ENCODE data around the gene F5. TPM values are rescaled to one million over a fixed set of nuclear protein-coding genes. Genes with fewer than 3 reads are reported as not detected.

F5 gene
- total and polyA plus RNA-seq, 2 of the 13 experiments (the other 11 are each of a cell fraction or from before 2014, with no cell fraction given): 38.3 to 64.0 TPM

DNA sequence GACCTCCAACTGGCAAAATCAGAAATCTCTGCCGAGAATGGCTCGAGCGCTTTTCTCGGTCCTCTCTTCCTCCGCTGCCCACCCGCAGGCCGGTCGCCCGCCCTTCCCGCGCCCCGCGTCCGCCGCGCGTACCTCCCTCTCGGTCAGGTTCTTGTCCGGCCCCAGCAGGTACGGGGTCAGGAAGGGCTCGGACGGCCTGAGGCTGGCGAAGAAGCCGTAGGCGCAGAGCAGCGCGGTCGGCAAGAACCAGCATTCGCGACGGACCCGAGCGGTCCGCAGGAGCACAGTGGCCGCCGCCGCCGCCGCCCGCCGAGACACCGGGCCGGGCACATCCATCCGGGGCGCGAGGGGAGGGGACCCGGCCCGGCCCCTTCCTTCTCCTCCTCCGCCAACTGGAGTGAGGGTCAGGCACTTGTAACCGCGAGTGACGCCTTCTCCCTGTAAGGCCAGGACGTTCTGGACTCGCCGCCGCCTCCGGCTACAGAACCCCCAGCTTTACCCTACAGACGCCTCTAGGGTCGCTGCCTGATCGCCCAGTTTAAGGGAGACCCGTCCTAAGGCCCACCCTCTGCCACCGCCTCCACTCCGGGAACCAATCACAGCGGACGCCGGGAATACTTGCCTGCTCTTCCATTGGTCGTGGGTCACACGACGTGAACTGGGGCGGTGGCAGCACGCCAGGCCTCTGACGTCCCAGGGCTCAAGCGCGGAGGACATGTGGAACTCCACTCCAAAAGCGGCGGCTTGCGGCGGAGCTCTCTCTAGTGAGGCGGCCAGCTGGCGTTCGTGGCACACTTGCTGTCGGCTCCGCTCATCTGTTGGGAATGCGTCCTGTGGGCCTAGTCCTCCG lies 100.6 kb downstream of the F5 start, which contains the start of gene SLC19A2 (continued):
- TF ChIP-seq ZNF841 (CRISPR knock-in tag; IDR thresholded peaks at IDR 0.05; ENCODE audit: borderline replicate concordance) (0 out of 2 replicates have a peak, but pooled peaks have one; percentile 50), RBM22 (optimal IDR thresholded peaks at IDR 0.05; ENCODE audit: low read length) (peak; percentile 71), SETDB1 (CRISPR knock-in tag; IDR thresholded peaks at IDR 0.05; ENCODE audit: borderline replicate concordance) (no peak), DZIP1 (CRISPR knock-in tag; IDR thresholded peaks at IDR 0.05) (0 out of 2 replicates have a peak, but pooled peaks have one; percentile 46), HNF4G (IDR thresholded peaks at IDR 0.05; ENCODE audit: borderline replicate concordance, low read depth, low read length) (0 out of 2 replicates have a peak, but pooled peaks have one; percentile 7), HNF4G (CRISPR knock-in tag; IDR thresholded peaks at IDR 0.05; ENCODE audit: borderline replicate concordance, low read depth) (no peak), ZNF883 (CRISPR knock-in tag; IDR thresholded peaks at IDR 0.05; ENCODE audit: not compliant biosample characterization) (no peak), CHD4 (IDR thresholded peaks at IDR 0.05; ENCODE audit: borderline replicate concordance, low read length) (no peak), CAMTA2 (CRISPR knock-in tag; IDR thresholded peaks at IDR 0.05; ENCODE audit: borderline replicate concordance) (peak; percentile 91; the same call in 1 of the 2 replicates), MED8 (CRISPR knock-in tag; IDR thresholded peaks at IDR 0.05; ENCODE audit: insufficient replicate concordance) (peak; percentile 60), GABPB1 (CRISPR knock-in tag; IDR thresholded peaks at IDR 0.05) (peak; percentile 68), DR1 (CRISPR knock-in tag; IDR thresholded peaks at IDR 0.05) (peak; percentile 99), ZNF20 (CRISPR knock-in tag; IDR thresholded peaks at IDR 0.05) (0 out of 2 replicates have a peak, but pooled peaks have one; percentile 64), ZNF317 (CRISPR knock-in tag; IDR thresholded peaks at IDR 0.05) (0 out of 2 replicates have a peak, but pooled peaks have one; percentile 48), ZNF574 (CRISPR knock-in tag; IDR thresholded peaks at IDR 0.05) (peak; percentile 67; the same call in 1 of the 2 replicates)
- TF ChIP-seq, protein P1, sequence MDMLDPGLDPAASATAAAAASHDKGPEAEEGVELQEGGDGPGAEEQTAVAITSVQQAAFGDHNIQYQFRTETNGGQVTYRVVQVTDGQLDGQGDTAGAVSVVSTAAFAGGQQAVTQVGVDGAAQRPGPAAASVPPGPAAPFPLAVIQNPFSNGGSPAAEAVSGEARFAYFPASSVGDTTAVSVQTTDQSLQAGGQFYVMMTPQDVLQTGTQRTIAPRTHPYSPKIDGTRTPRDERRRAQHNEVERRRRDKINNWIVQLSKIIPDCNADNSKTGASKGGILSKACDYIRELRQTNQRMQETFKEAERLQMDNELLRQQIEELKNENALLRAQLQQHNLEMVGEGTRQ (IDR thresholded peaks at IDR 0.05; ENCODE audit: low read depth, low read length): no peak
- TF ChIP-seq, protein P1 (CRISPR knock-in tag; IDR thresholded peaks at IDR 0.05; ENCODE audit: borderline replicate concordance): peak; percentile 68; the same call in 1 of the 2 replicates

All from HepG2 (cell line).